Stimulated activated CD8-positive, alpha-beta memory T cell treated with anti-CD3 and anti-CD28 coated beads, Interleukin-7, amount 100 ng/mL, for 4 hours (primary cell): ENCODE measurements around the gene DNM1L.

Experiments used
- DNase-seq, 2 donors: peaks; one replicate each; pipeline ENCODE4 v3.0.0-alpha.2; 2020; ENCODE audit warnings: low read depth in 2 of 2

DNM1L gene

DNA sequence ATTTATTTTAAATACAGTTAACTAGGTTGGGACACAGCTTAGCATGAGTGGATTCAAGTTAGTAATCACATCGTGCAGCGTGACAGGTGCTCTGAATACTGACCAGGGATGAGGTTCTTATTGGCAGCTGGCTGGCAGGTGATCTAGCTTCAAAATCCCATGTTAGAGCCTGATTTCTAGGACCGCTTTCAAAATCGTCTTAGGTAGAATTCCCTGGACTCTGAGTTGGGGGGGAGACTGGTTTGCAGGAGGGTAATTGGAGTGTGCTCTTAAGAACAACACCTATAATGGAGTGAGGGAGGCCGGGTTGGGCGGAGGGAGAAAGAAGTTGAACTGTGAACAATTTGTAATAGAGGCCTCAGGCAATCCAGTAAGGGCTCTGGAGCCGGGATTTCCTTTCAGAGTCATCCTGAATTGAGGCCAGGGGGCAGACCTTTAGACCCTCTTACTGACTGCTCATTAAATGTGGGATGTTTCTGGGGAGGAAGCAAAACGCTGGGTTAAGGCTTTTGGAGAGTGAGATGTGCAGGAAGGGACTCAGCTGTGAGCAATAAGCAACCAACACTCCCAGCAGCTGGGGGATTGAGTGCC is 77.5 kb downstream of the DNM1L start:
- no peak for DNase-seq

DNA sequence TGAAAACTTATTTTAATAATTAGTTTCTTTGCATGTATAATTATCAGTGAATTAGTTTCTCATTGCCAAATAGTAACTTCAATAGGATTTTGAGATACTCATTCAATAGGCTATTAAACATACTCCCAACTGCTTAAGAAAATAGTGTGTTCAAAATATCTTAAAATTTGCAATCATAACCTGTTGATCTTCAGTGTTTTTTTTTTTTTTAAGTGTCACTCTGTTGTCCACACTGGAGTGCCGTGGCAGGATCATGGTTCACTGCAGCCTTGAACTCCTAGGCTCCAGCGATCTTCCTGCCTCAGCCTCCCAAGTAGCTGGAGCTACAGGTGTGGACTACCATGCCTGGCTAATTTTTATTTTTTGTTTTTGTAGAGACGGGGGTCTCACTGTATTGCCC is 78.1 kb downstream of the DNM1L start:
- no peak for DNase-seq

DNA sequence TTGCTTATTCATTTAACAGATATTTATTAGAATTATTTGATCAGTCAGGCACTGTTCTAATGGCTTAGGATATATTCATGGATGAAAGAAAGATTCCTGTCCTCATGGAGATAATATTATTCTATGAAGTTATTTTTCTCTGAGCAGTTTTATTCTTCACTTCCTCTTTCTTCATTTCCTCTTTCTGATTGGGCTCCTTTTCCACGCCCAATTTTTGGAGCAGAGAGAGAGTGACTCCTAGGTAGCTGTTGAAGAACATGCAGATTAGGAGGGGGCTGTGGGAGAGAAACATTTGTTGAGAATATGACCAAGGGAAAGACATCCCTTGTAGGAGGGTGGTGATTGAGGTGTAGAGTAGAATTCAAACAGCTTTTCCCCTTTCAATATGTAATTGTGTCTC is 82.6 kb downstream of the DNM1L start:
- DNase-seq, result no peak

- DNase-seq, result no peak
These were observed 86.8 kb downstream of the DNM1L start for GRCh38 chr12:32765906-32766305.

DNA sequence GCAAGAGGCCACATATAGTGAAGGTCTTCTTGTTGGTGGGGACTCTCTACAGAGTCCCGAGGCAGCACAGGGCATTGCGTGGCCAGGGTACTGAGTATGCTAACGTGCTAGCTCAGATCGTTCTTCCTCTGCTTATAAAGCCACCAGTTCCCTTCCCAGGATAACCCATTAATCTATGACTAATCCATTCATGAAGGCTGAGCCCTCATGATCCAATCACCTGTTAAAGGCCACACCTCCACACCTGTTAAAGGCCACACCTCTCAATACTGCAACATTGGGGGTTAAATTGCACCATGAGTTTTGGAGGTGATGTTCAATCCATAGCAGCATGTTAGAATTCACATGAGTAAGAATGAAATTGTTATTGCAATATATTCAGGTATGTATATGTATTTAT is 89.4 kb downstream of the DNM1L start:
- no peak for DNase-seq

DNA sequence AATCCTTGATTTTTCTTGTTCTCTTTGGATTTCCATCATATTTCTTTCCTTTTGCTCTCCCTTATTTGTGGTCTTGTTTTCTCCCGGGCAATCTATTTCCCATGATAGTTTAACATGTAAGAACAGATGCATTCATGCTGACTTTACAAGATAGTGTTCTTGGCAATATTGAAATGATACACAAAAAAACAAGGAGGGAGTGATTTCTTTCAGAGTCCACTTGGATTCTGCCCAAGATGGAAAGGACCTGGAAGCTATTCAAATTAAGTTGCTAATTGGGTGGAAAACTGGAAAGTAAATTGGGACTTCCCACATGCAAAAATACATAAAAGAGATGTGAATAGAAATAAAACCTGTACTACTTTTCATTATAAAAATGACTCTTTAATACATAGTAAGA is 91.0 kb downstream of the DNM1L start:
- no peak for DNase-seq

DNA sequence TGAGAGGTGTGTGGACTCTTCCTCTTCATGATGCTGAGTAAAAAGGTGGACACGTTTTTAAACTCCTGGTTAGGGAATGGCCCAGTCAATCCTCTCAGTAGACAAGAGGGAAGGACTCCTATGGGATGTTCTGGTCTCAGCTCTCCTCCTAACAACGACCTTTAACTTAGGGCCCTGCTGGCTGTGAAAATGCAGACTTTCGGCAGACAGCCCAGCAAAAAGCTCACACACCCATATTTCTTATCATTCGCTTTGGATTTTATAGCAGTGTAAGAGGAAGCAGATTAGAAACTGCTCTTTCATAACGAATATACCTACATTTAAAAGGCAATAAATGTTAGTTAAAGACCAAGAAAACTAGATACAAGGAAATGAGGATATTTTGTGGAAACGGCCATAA is 94.6 kb downstream of the DNM1L start:
- no peak for DNase-seq

GRCh38 chr12:32776258-32776657 is 97.2 kb downstream of the DNM1L start:
- DNase-seq, result no peak

- DNase-seq, result no peak
These were observed 98.1 kb downstream of the DNM1L start for GRCh38 chr12:32777159-32777558.

DNA sequence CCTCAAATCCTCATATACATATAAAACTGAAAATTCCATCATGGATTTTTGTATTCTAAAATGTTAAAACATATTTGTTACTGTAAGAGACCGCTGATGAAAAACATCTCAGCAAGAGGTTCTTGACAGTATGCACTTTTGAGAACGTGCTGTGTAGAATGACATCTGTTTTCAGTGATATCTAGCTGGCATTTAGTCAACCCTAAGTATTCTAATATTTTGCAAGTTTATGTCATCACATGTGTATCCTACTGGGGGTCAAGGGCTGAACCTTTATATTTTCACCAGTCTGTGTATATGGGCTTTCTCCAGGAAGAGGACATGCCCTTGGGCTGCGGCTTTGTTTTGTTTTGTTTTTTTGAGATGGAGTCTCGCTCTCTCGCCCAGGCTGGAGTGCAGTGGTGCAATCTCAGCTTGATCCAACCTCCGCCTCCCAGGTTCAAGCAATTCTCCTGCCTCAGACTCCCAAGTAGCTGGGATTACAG is 98.6 kb downstream of the DNM1L start:
- DNase-seq, result no peak

GRCh38 chr12:32780071-32780470 is 101.0 kb downstream of the DNM1L start:
- no peak for DNase-seq

GRCh38 chr12:32783029-32783428 is 103.9 kb downstream of the DNM1L start:
- no peak for DNase-seq

DNA sequence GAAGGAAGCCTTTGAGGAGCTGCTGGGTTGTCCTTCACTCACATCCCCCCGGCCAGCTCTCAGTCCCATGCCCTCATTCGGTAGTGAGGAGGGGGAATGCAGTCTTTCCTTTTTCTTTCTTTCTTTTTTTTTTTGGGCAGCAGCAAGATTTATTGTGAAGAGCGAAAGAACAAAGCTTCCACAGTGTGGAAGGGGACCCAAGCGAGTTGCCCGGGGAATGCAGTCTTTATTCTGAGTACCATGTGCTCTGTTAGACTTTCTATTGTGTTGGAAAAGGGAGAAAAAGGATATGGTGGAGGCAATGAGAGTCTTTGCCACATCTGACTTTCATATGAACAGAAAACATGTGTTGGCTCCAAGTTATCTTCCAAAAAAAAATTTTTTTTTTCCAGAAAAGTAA is 106.5 kb downstream of the DNM1L start:
- no peak for DNase-seq

DNA sequence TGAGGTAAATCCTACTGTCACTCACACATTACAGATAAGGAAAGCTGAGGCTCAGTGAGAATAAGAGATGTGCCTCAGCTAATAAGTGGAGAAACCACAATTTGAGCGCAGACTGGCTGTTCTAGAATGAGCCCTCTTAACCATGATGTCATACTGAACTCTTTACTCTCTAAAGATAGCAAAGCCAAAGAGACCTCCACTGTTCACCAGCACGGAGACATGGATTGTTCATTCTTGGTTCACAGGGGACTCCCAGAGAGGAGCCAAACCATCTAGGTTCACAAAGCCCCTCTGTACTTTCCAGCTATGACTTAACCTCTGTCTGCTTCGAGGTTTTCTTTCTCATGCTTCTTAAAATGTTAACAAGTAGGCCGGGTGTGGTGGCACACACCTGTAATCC is 109.3 kb downstream of the DNM1L start:
- no peak for DNase-seq

DNA sequence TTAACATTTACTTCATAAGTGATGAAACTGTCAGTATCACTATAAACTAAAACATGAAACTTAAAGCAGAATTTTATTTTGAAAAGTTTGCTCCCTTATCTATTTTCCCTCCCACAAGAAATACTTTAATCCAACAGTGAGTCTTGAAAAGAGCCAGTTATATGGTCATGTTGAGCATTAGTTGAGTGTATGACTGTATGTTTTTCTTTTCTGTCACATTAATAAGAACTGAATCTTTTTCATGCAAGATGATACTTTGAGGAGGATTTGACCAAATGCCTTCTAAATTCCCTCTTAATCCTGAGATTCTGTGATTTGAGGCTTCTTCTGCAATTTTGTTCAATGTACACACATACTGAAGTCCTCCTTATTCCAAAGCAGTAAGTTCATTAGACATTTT is 110.3 kb downstream of the DNM1L start:
- DNase-seq, result no peak

DNA sequence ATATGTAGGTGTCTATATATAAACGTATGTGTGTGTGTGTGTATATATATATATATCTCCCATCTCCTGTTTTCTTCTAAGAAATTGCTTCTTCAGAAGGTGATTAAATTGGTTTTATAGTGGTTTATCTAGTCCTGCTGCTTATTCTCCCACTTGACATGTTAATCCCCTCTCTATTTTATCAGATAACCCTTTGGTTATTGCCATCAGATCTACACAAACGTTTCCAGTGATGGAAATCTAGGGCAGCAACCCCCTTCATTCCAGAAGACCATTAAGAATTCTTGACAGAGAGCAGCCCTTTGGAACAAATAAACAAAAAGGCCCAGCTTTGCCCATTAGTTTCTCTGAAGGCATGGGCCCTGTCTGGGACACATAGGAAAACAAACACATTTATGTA is 110.8 kb downstream of the DNM1L start:
- no peak for DNase-seq

DNA sequence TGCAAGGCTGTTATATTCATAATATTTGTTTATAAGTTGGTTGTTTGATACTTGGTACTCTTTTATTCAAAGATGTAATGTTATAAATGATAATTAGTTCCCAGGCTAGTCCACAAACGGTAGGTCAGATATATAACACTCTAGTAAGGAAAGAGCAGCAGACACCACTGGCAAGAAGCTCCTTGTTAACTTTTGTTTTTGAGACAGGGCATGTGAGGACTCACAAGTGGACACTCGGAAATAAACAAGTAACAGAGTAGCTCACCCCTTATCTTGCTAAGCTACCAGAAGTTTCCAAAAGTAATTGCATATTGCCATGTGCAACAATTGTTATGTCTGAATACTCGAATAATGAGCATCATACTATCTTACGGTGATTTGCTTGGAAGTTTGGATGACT is 115.2 kb downstream of the DNM1L start:
- no peak for DNase-seq
